T-helper 17 cell (primary cell): Measurements from ENCODE around the gene MAMSTR. TPM values are rescaled to one million over a fixed set of nuclear protein-coding genes. Genes with fewer than 3 reads are reported as not detected.

ENCODE experiments used
- ATAC-seq: fragments of 150-1000 bp; cut with Tn5 transposase; 2 replicates; pipeline ENCODE4 v1.10.0; 2021; ENCODE audit warnings: mild to moderate bottlenecking, moderate library complexity
- DNase-seq, 3 donors: peaks; one replicate each; pipeline versions ENCODE4 v3.0.0 to v3.0.0-alpha.2; 2020 to 2021
- H3K9me3 ChIP-seq: one replicate; pipeline ENCODE4 v1.7.0; 2013; ENCODE audit warnings: low read length, mild to moderate bottlenecking; ENCODE audit not compliant: control insufficient read depth, poor library complexity, severe bottlenecking
- H3K27ac Mint-ChIP-seq: one replicate; pipeline ENCODE4 v1.8.0; 2022; ENCODE audit warnings: mild to moderate bottlenecking, moderate library complexity, mixed read lengths
- H3K27me3 Mint-ChIP-seq: one replicate; pipeline ENCODE4 v1.8.0; 2022; ENCODE audit warnings: mixed read lengths
- H3K36me3 Mint-ChIP-seq: one replicate; pipeline ENCODE4 v1.8.0; 2022; ENCODE audit warnings: low read depth, mixed read lengths
- H3K4me1 Mint-ChIP-seq: one replicate; pipeline ENCODE4 v1.8.0; 2022; ENCODE audit warnings: mild to moderate bottlenecking, mixed read lengths
- H3K4me3 Mint-ChIP-seq: one replicate; pipeline ENCODE4 v1.8.0; 2022; ENCODE audit warnings: mild to moderate bottlenecking, moderate library complexity, mixed read lengths
- total RNA-seq, 4 donors: library from RNA in 2 of 4; stranded (reverse) in 2 of 4; gene quantifications; one replicate each; pipeline ENCODE4 v1.2.3 and lab custom pipeline; 2022 to 2026

The MAMSTR gene
- total RNA-seq, 2 donors from 2014 or later: 0.42 to 0.60 TPM

DNA sequence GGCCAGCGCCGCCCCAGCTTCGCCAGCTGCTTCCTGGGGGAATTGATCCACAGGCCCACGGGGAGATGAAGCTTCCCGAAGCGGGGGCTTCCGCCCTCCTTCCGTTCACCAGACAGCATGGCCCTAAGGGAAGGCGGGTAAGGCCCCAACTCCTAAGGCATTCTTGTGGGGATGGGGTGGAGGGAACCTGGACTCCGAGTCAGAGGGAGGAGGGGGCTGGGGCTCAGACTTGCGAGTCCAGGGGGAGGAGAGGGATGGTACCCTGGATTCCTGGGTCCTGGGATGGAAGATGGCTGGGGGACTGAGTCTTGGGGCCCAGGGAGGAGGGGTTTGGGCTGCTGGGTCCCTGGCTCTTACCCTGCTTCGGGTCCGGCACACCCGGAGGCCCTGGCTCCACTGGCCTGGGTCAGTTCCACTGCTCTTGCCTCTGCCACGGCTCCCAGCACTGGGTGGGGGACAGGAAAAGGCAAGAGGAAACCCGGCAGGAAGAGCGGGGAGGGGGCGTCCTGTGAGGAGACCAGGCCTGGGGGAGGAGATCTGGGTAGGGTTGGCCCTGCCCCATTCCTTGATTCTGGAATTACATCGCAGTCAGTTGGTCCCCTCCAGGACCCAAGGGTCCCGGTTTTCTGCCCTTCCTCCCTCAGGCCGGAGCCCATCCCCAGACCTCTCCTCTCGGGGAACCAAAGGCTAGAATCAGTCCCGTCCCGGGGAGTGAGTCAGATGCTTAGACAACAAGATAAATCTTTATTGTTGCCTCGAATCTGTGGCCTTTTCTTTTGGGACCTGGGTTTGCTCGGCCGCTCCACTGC is 20.8 kb upstream of the MAMSTR start, which contains the start of gene RASIP1:
TSS of gene RASIP1 (minus strand) at position 447 of the 809 bp plus-strand sequence. CDS start at position 119, 328 bp downstream.
- H3K4me3 Mint-ChIP-seq: peak within 1 kb of the TSS; percentile 65
- H3K4me1 Mint-ChIP-seq: peaks cover 13% of the 10 kb centered on the region
- DNase-seq: no peak
- no peak for ATAC-seq
- H3K27ac Mint-ChIP-seq: no peak within 1 kb of the TSS
- H3K27me3 Mint-ChIP-seq: no peaks in the 10 kb centered on the region
- no peaks in the 10 kb centered on the region for H3K9me3 ChIP-seq
- no peaks in the 10 kb centered on the region for H3K36me3 Mint-ChIP-seq

GRCh38 chr19:48739404-48740163 is 20.1 kb upstream of the MAMSTR start:
- no peak for ATAC-seq
- H3K9me3 ChIP-seq: no peaks in the 10 kb centered on the region
- Mint-ChIP-seq H3K36me3 (no peaks in the 10 kb centered on the region), H3K4me1 (peaks cover 13% of the 10 kb centered on the region), H3K4me3 (peak overlapping the region; percentile 65), H3K27ac (no peak overlapping the region), H3K27me3 (no peaks in the 10 kb centered on the region)
- no peak for DNase-seq

GRCh38 chr19:48738557-48739403 is 19.3 kb upstream of the MAMSTR start:
- Mint-ChIP-seq H3K27ac (no peak overlapping the region), H3K4me1 (peaks cover 13% of the 10 kb centered on the region), H3K36me3 (no peaks in the 10 kb centered on the region), H3K27me3 (no peaks in the 10 kb centered on the region), H3K4me3 (peak overlapping the region; percentile 60)
- H3K9me3 ChIP-seq: no peaks in the 10 kb centered on the region
- DNase-seq: peak; percentile 86 to 97 (median 92)
- peak; percentile 94 for ATAC-seq

DNA sequence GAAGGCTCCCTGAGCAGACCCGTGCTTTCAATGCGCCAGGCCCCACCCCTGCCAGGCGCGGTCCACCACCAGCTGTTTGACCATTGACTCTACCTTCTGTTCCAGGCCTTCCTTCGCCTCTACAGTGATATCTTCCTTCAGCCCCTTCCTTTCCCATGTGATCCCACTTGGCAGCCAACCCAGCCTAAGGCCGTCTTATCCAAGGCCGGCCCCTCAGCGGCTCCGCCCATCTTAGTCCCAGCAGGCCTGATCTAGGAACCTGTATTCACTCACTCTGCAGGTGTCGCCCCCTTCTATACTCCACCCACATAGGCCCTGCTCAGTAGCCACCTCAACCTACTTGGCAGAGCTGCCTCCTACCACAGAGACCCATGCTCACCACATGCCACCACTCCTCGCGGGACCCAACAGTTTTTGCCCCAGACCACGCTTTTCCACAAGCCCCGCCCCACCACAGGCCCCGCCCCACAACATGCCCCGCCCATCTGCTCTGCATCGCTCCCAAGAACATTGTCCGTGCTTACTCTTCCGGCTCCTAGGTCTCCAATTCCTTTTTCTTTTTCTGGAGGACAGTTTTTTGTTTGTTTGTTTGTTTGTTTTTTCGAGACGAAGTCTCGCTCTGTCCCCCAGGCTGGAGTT is 18.0 kb upstream of the MAMSTR start:
- DNase-seq: no peak
- no peak overlapping the region for H3K27ac Mint-ChIP-seq
- no peaks in the 10 kb centered on the region for H3K36me3 Mint-ChIP-seq
- peak overlapping the region; percentile 5 for H3K4me3 Mint-ChIP-seq
- peaks cover 6% of the 10 kb centered on the region for H3K27me3 Mint-ChIP-seq
- peaks cover 13% of the 10 kb centered on the region for H3K4me1 Mint-ChIP-seq
- no peaks in the 10 kb centered on the region for H3K9me3 ChIP-seq
- no peak for ATAC-seq

GRCh38 chr19:48735031-48735615 is 15.6 kb upstream of the MAMSTR start:
- Mint-ChIP-seq H3K4me3 (no peak overlapping the region), H3K4me1 (peaks cover 8% of the 10 kb centered on the region), H3K27me3 (peaks cover 8% of the 10 kb centered on the region), H3K36me3 (no peaks in the 10 kb centered on the region), H3K27ac (no peak overlapping the region)
- H3K9me3 ChIP-seq: no peaks in the 10 kb centered on the region
- ATAC-seq (no peak), DNase-seq (no peak)

DNA sequence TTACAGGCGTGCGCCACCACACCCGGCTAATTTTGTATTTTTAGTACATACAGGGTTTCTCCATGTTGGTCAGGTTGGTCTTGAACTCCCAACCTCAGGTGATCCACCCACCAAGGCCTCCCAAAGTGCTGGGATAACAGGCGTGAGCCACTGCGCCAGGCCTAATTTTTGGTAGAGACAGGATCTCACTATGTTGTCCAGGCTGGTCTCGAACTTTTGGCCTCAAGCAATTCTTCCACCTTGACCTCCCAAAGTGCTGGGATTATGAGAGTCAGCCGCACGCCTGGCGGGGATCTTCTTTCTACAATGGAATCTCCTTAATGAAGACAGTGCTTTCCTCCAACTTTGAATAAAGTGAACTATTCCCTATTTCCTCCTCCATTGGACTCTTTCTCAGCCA is 15.1 kb upstream of the MAMSTR start:
- Mint-ChIP-seq H3K4me3 (no peak overlapping the region), H3K36me3 (no peaks in the 10 kb centered on the region), H3K27ac (no peak overlapping the region), H3K27me3 (peaks cover 8% of the 10 kb centered on the region), H3K4me1 (peaks cover 4% of the 10 kb centered on the region)
- DNase-seq: no peak
- H3K9me3 ChIP-seq: no peaks in the 10 kb centered on the region
- no peak for ATAC-seq

GRCh38 chr19:48731452-48731851 is 11.9 kb upstream of the MAMSTR start:
- no peaks in the 10 kb centered on the region for H3K9me3 ChIP-seq
- peaks cover 3% of the 10 kb centered on the region for H3K4me1 Mint-ChIP-seq
- peaks cover 8% of the 10 kb centered on the region for H3K27me3 Mint-ChIP-seq
- no peak overlapping the region for H3K4me3 Mint-ChIP-seq
- H3K36me3 Mint-ChIP-seq: peaks cover 4% of the 10 kb centered on the region
- DNase-seq (no peak), ATAC-seq (no peak)
- H3K27ac Mint-ChIP-seq: no peak overlapping the region

- DNase-seq: no peak
- Mint-ChIP-seq H3K36me3 (peaks cover 6% of the 10 kb centered on the region), H3K27ac (no peak overlapping the region), H3K27me3 (peaks cover 8% of the 10 kb centered on the region), H3K4me3 (no peak overlapping the region), H3K4me1 (peaks cover 10% of the 10 kb centered on the region)
- ATAC-seq: no peak
- no peaks in the 10 kb centered on the region for H3K9me3 ChIP-seq
Measured at GRCh38 chr19:48728911-48729664, 9.6 kb upstream of the MAMSTR start.

DNA sequence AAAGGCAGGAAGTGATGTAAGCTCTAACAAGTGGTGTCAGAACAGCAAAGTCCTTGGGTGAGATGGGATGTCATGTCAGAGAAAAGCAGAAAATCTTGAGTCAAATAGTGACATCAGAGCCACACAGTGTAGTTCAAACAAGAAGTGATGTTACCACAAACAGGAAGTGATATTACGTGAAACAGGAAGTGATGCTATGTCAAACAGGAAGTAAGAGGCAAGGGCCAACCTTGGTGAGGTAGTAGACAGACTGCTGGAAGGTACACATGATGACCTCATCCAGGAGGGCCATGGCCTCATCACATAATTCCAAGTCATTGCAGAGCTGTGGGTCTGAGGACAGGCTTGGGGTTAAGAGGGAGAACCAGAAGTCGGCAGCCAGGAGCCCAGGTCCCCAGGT is 7.0 kb upstream of the MAMSTR start:
- H3K4me1 Mint-ChIP-seq: peaks cover 10% of the 10 kb centered on the region
- no peak overlapping the region for H3K4me3 Mint-ChIP-seq
- ATAC-seq (peak; percentile 66), DNase-seq (no peak)
- no peaks in the 10 kb centered on the region for H3K9me3 ChIP-seq
- H3K27me3 Mint-ChIP-seq: no peaks in the 10 kb centered on the region
- peaks cover 6% of the 10 kb centered on the region for H3K36me3 Mint-ChIP-seq
- no peak overlapping the region for H3K27ac Mint-ChIP-seq

GRCh38 chr19:48724796-48725753 is 5.5 kb upstream of the MAMSTR start:
- DNase-seq: no peak
- peak overlapping the region; percentile 34 for H3K4me3 Mint-ChIP-seq
- no peaks in the 10 kb centered on the region for H3K9me3 ChIP-seq
- no peaks in the 10 kb centered on the region for H3K27me3 Mint-ChIP-seq
- peak overlapping the region; percentile 0 for H3K27ac Mint-ChIP-seq
- H3K36me3 Mint-ChIP-seq: peaks cover 6% of the 10 kb centered on the region
- peaks cover 18% of the 10 kb centered on the region for H3K4me1 Mint-ChIP-seq
- peak; percentile 46 for ATAC-seq

DNA sequence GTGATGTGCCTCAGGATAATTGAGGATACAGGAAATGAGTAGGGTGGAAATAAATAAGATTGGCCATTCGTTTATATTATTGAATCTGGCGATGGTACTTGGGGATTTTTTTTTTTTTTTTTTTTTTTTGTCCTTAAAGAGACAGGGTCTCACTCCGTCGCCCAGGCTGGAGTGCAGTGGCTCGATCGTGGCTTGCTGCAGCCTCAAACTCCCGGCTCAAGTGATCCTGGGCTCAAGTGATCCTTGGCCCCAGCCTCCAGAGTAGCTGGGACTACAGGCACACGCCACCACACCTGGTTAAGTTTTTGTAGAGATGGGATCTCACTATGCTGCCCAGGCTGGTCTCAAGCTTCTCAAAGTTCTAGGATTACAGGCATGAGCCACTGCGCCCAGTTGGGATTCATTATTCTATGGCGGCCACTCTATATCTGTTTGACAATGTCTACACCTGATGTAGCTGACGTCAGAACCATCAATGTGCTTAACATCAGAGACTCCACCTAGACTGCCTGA is 2.7 kb upstream of the MAMSTR start:
- H3K27ac Mint-ChIP-seq: no peak overlapping the region
- no peak overlapping the region for H3K4me3 Mint-ChIP-seq

More for the DNA sequence above, 2.7 kb upstream of the MAMSTR start:
- no peaks in the 10 kb centered on the region for H3K9me3 ChIP-seq
- ATAC-seq (no peak), DNase-seq (no peak)
- Mint-ChIP-seq H3K4me1 (peaks cover 20% of the 10 kb centered on the region), H3K27me3 (no peaks in the 10 kb centered on the region), H3K36me3 (peaks cover 4% of the 10 kb centered on the region)
